GM12878 (cell line): ENCODE data around the gene RPL10.

ENCODE experiments used
- CHD4 ChIP-seq: fragments of 200-600 bp; sonication (generic); IDR thresholded peaks from 2 replicates; pipeline ENCODE4 v1.6.1; 2016; ENCODE audit warnings: mild to moderate bottlenecking
- CTCF ChIP-seq, 3 experiments: IDR thresholded peaks in 2 of 3; conservative IDR thresholded peaks in 1 of 3; 2 replicates each; pipeline ENCODE4 v1.5.1; 2011; ENCODE audit warnings: low read depth in 3 of 3, low read length in 3 of 3, mild to moderate bottlenecking in 3 of 3, control low read depth in 2 of 3, moderate library complexity in 2 of 3, inconsistent platforms in 1 of 3, mixed read lengths in 1 of 3; ENCODE audit not compliant: control insufficient read depth in 2 of 3, insufficient read depth in 1 of 3; ENCODE audit errors: extremely low read depth in 1 of 3
- EGR1 ChIP-seq, 2 experiments: IDR thresholded peaks; 1 replicate in 1 of 2; 2 replicates in 1 of 2; pipeline ENCODE4 v1.6.1; 2011 to 2012; ENCODE audit warnings: low read depth in 2 of 2, low read length in 2 of 2, borderline replicate concordance in 1 of 2, mild to moderate bottlenecking in 1 of 2, moderate library complexity in 1 of 2
- EZH2 ChIP-seq: IDR thresholded peaks from 2 replicates; pipeline ENCODE4 v1.6.1; 2012; ENCODE audit warnings: low read depth, mild to moderate bottlenecking, control low read depth, inconsistent platforms, low read length, borderline replicate concordance; ENCODE audit not compliant: control insufficient read depth
- MEF2A ChIP-seq: IDR thresholded peaks from 2 replicates; pipeline ENCODE4 v1.6.1; 2011; ENCODE audit warnings: low read depth, mild to moderate bottlenecking, low read length, moderate library complexity; ENCODE audit not compliant: insufficient read depth
- POLR2A ChIP-seq: IDR thresholded peaks from 2 replicates; pipeline ENCODE4 v1.6.1; 2011; ENCODE audit warnings: low read depth, mild to moderate bottlenecking, low read length
- RAD21 ChIP-seq: IDR thresholded peaks from 2 replicates; pipeline ENCODE4 v1.6.1; 2011; ENCODE audit warnings: mild to moderate bottlenecking, low read depth, low read length, moderate library complexity; ENCODE audit not compliant: insufficient read depth
- SUPT20H ChIP-seq: IDR thresholded peaks from 2 replicates; pipeline ENCODE4 v1.6.1; 2011; ENCODE audit warnings: low read depth, mild to moderate bottlenecking, low read length, moderate library complexity, borderline replicate concordance; ENCODE audit not compliant: control insufficient read depth
- SUZ12 ChIP-seq: fragments of 200-600 bp; sonication (generic); IDR thresholded peaks from one replicate; pipeline ENCODE4 v1.6.1; 2018; ENCODE audit warnings: antibody characterized with exemption, mild to moderate bottlenecking; ENCODE audit not compliant: unreplicated experiment
- YBX1 ChIP-seq: fragments of 450-650 bp; IDR thresholded peaks from 2 replicates; pipeline ENCODE4 v1.6.1; 2016; ENCODE audit warnings: antibody characterized with exemption
- ZNF687 ChIP-seq: fragments of 450-650 bp; IDR thresholded peaks from 2 replicates; pipeline ENCODE4 v1.6.1; 2017; ENCODE audit warnings: mild to moderate bottlenecking, moderate library complexity

DNA sequence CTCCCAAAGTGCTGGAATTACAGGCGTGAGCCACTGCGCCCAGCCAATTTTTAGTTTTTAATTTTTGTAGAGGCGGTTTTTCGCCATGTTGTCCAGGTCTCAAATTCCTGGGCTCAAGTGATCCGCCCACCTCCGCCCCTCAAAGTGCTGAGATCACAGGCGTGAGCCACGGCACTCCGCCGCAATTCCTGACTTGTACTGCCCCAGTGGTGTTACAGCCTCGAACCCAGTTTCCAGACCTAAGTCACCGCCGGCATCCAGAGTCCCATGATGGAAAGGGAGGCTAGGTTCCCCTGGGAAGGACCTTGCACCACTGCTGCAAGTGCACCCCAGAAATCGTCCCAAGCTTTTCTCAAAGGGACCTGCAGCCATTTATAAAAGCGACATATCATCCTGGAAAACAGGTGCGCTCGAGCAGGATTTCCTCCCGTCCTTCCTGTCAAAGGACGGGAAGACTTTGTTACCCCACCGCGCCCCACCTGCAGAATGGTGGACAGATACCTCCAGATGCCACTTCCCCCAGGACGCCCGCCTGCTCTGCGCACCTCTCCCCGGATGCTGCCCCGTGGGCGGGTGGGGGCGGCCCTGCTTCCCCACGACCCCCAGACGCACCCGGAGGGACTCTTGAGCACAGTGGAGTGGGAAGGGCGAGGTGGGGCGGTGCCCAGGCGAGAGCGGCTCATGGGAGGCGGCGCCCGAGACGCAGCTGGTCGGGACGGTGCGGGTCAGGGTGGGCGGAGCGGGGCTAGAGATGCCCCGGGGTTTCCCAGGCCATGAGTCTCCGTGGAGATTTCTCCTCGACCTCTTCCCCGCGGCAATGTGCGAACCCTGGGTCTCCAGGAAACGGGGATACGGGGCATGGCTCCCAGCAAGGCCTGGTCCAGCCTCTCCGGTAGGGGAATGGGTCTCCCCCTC, 947 bp upstream of the RPL10 start:
- TF ChIP-seq SUZ12 (no peak), ZNF687 (no peak; the same call in 1 of the 2 replicates), EZH2 (no peak), SUPT20H (no peak), MEF2A (no peak), POLR2A (peak; percentile 32), RAD21 (no peak), YBX1 (no peak), CTCF (IDR thresholded peaks at IDR 0.05 in 2 of 3, conservative IDR thresholded peaks at IDR 0.05 in 1 of 3; ENCODE audit: control insufficient read depth in 2 of 3, extremely low read depth in 1 of 3, insufficient read depth in 1 of 3, low read depth in 3 of 3, low read length in 3 of 3) (no peak), EGR1 (IDR thresholded peaks at IDR 0.05; ENCODE audit: borderline replicate concordance in 1 of 2, low read depth in 2 of 2, low read length in 2 of 2) (peak; percentile 48 to 58; a peak in 2 of 3 replicates), CHD4 (no peak)
